HCT116 (cell line): ENCODE data around the gene ERLIN1. TPM values are rescaled to one million over a fixed set of nuclear protein-coding genes. Genes with fewer than 3 reads are reported as not detected.

ENCODE experiments used
- ATAC-seq: fragments of 200-7000 bp; cut with Tn5 transposase; 2 replicates; pipeline ENCODE4 v1.9.1; 2020; ENCODE audit warnings: mild to moderate bottlenecking, moderate library complexity
- BruUV-seq: library from RNA; stranded (reverse); fragments of 400-500 nt; replicated peaks from 2 replicates; lab custom pipeline; 2021; lab: Mats Ljungman, UMichigan
- CTCF ChIA-PET: fragments of 300-600 bp; sonication (Branson Sonifier 250); formaldehyde crosslinking; loops from one replicate; lab custom pipeline; 2021; ENCODE audit warnings: antibody characterized with exemption; lab: Charles Lee
- POLR2A ChIA-PET: fragments of 300-600, 350-600 bp; sonication (Branson Sonifier 250); formaldehyde crosslinking; loops from one replicate; lab custom pipeline; 2021; ENCODE audit warnings: antibody characterized with exemption; lab: Charles Lee
- RAD21 ChIA-PET, 2 experiments: fragments of 300-600 bp; sonication (Branson Sonifier 250); formaldehyde crosslinking; loops; one replicate each; lab custom pipeline; 2023; ENCODE audit warnings: low total read pairs in 2 of 2; ENCODE audit not compliant: uncharacterized antibody in 2 of 2, unreplicated experiment in 2 of 2, low non-redundant PET in 1 of 2; lab: Charles Lee
- DNase-seq: peaks from one replicate; pipeline ENCODE4 v3.0.0-alpha.2; 2010; ENCODE audit warnings: low read depth, low spot score
- H2AFZ ChIP-seq: fragments of 200-600 bp; shearing (Covaris generic), sonication (generic); 2 replicates; pipeline ENCODE4 v1.6.1; 2017; ENCODE audit warnings: low read depth, mixed run types, mixed read lengths, antibody characterized with exemption, low read length; ENCODE audit not compliant: poor library complexity, severe bottlenecking
- H3K27ac ChIP-seq: 2 replicates; pipeline ENCODE4 v1.5.1; 2012; ENCODE audit warnings: low read depth, low read length
- H3K27me3 ChIP-seq: fragments of 200-600 bp; sonication (generic); 2 replicates; pipeline ENCODE4 v1.6.1; 2016; ENCODE audit warnings: mixed run types, low read length, mixed read lengths; ENCODE audit not compliant: insufficient read depth
- H3K36me3 ChIP-seq, 2 experiments: fragments of 200-500 bp in 1 of 2; fragments of 200-600 bp in 1 of 2; sonication (Bioruptor generic) in 1 of 2; sonication (generic) in 1 of 2; 2 replicates each; pipeline versions ENCODE4 v1.5.1 to v1.6.1; 2014 to 2016; ENCODE audit warnings: low read length in 2 of 2, inconsistent platforms in 1 of 2, mixed read lengths in 1 of 2, mixed run types in 1 of 2; ENCODE audit not compliant: insufficient read depth in 2 of 2, control insufficient read depth in 1 of 2
- H3K4me1 ChIP-seq, 2 experiments: fragments of 200-600 bp in 1 of 2; sonication (generic) in 1 of 2; 2 replicates each; pipeline versions ENCODE4 v1.5.1 to v1.6.1; 2012 to 2017; ENCODE audit warnings: low read length in 2 of 2, inconsistent platforms in 1 of 2, mild to moderate bottlenecking in 1 of 2, mixed read lengths in 1 of 2, mixed run types in 1 of 2, moderate library complexity in 1 of 2; ENCODE audit not compliant: insufficient read depth in 2 of 2, control insufficient read depth in 1 of 2
- H3K4me2 ChIP-seq: fragments of 200-600 bp; sonication (generic); 2 replicates; pipeline ENCODE4 v1.6.1; 2017; ENCODE audit warnings: mixed run types, low read length, mixed read lengths
- H3K4me3 ChIP-seq, 2 experiments: fragments of 200-600 bp in 1 of 2; sonication (generic) in 1 of 2; replicated peaks in 1 of 2; 2 replicates each; pipeline ENCODE4 v1.5.1; 2011 to 2016; ENCODE audit warnings: low read length in 2 of 2, control low read depth in 1 of 2, low read depth in 1 of 2, mild to moderate bottlenecking in 1 of 2, mixed read lengths in 1 of 2, mixed run types in 1 of 2
- H3K79me2 ChIP-seq: fragments of 200-600 bp; sonication (generic); 2 replicates; pipeline ENCODE4 v1.6.1; 2017; ENCODE audit warnings: mild to moderate bottlenecking, mixed run types, low read length, moderate library complexity, mixed read lengths; ENCODE audit not compliant: insufficient read depth
- H3K9ac ChIP-seq: fragments of 200-600 bp; sonication (generic); 2 replicates; pipeline ENCODE4 v1.6.1; 2016; ENCODE audit warnings: low read length, mixed read lengths
- H3K9me2 ChIP-seq: fragments of 200-600 bp; sonication (generic), shearing (Covaris generic); 2 replicates; pipeline ENCODE4 v1.6.1; 2017; ENCODE audit warnings: mixed run types, mild to moderate bottlenecking, moderate library complexity; ENCODE audit not compliant: insufficient read depth
- H3K9me3 ChIP-seq, 2 experiments: fragments of 200-500 bp in 1 of 2; fragments of 200-600 bp in 1 of 2; sonication (Bioruptor generic) in 1 of 2; sonication (generic) in 1 of 2; 2 replicates each; pipeline ENCODE4 v1.6.1; 2014 to 2017; ENCODE audit warnings: low read length in 2 of 2, mixed read lengths in 2 of 2, inconsistent platforms in 1 of 2, low read depth in 1 of 2, mild to moderate bottlenecking in 1 of 2, mixed run types in 1 of 2, moderate library complexity in 1 of 2; ENCODE audit not compliant: control insufficient read depth in 1 of 2, insufficient read depth in 1 of 2
- H4K20me1 ChIP-seq: fragments of 200-600 bp; sonication (generic), shearing (Covaris generic); 2 replicates; pipeline ENCODE4 v1.6.1; 2017; ENCODE audit warnings: mixed run types, mild to moderate bottlenecking, moderate library complexity; ENCODE audit not compliant: insufficient read depth
- CBX3 ChIP-seq: IDR thresholded peaks from 2 replicates; pipeline ENCODE4 v1.6.1; 2012; ENCODE audit warnings: low read depth
- CTCF ChIP-seq, 3 experiments: fragments of 200-600 bp in 1 of 3; sonication (generic) in 1 of 3; IDR thresholded peaks in 2 of 3; conservative IDR thresholded peaks in 1 of 3; 2 replicates each; pipeline ENCODE4 v1.5.1; 2012 to 2017; ENCODE audit warnings: low read depth in 2 of 3, low read length in 2 of 3, antibody characterized with exemption in 1 of 3, borderline replicate concordance in 1 of 3, control low read depth in 1 of 3, mild to moderate bottlenecking in 1 of 3, mixed read lengths in 1 of 3, mixed run types in 1 of 3, moderate library complexity in 1 of 3; ENCODE audit not compliant: insufficient read depth in 1 of 3
- EGR1 ChIP-seq: IDR thresholded peaks from 2 replicates; pipeline ENCODE4 v1.6.1; 2012; ENCODE audit warnings: low read depth
- EZH2phosphoT487 ChIP-seq: fragments of 200-600 bp; IDR thresholded peaks from 2 replicates; pipeline ENCODE4 v1.6.1; 2018; ENCODE audit warnings: antibody characterized with exemption, borderline replicate concordance
- JUND ChIP-seq: IDR thresholded peaks from 2 replicates; pipeline ENCODE4 v1.6.1; 2012
- MAX ChIP-seq: IDR thresholded peaks from 2 replicates; pipeline ENCODE4 v1.6.1; 2012
- POLR2A ChIP-seq: IDR thresholded peaks from 2 replicates; pipeline ENCODE4 v1.7.0; 2011; ENCODE audit warnings: borderline replicate concordance; ENCODE audit not compliant: insufficient read depth, insufficient read length; ENCODE audit errors: extremely low read depth
- POLR2AphosphoS5 ChIP-seq: IDR thresholded peaks from 2 replicates; pipeline ENCODE4 v1.6.1; 2011; ENCODE audit warnings: mild to moderate bottlenecking, low read depth, low read length, moderate library complexity
- RAD21 ChIP-seq: IDR thresholded peaks from 2 replicates; pipeline ENCODE4 v1.6.1; 2012; ENCODE audit warnings: low read depth, mild to moderate bottlenecking
- SIN3A ChIP-seq: IDR thresholded peaks from 2 replicates; pipeline ENCODE4 v1.6.1; 2012; ENCODE audit warnings: low read depth
- SRF ChIP-seq: IDR thresholded peaks from 2 replicates; pipeline ENCODE4 v1.6.1; 2012; ENCODE audit warnings: low read depth
- intact Hi-C: fragments of 100-400 bp; cut with micrococcal nuclease; formaldehyde crosslinking; loops from 2 replicates; pipeline ENCODE4 v1.10.0; 2022
- total RNA-seq: library from RNA; stranded (reverse); gene quantifications from one replicate; pipeline ENCODE4 v1.2.1, GENCODE V29; 2021; ENCODE audit not compliant: unreplicated experiment
- TF ChIP-seq, protein P1 (sequence below): IDR thresholded peaks from 2 replicates; pipeline ENCODE4 v1.6.1; 2012; ENCODE audit warnings: low read depth
- TF ChIP-seq, protein P2 (sequence below): IDR thresholded peaks from 2 replicates; pipeline ENCODE4 v1.6.1; 2012

ERLIN1 gene
- total RNA-seq, 1 experiment from 2014 or later, result 64.5 TPM

GRCh38 chr10:100109670-100110069, 76.2 kb downstream of the ERLIN1 start (continued):
- TF ChIP-seq, protein P1, sequence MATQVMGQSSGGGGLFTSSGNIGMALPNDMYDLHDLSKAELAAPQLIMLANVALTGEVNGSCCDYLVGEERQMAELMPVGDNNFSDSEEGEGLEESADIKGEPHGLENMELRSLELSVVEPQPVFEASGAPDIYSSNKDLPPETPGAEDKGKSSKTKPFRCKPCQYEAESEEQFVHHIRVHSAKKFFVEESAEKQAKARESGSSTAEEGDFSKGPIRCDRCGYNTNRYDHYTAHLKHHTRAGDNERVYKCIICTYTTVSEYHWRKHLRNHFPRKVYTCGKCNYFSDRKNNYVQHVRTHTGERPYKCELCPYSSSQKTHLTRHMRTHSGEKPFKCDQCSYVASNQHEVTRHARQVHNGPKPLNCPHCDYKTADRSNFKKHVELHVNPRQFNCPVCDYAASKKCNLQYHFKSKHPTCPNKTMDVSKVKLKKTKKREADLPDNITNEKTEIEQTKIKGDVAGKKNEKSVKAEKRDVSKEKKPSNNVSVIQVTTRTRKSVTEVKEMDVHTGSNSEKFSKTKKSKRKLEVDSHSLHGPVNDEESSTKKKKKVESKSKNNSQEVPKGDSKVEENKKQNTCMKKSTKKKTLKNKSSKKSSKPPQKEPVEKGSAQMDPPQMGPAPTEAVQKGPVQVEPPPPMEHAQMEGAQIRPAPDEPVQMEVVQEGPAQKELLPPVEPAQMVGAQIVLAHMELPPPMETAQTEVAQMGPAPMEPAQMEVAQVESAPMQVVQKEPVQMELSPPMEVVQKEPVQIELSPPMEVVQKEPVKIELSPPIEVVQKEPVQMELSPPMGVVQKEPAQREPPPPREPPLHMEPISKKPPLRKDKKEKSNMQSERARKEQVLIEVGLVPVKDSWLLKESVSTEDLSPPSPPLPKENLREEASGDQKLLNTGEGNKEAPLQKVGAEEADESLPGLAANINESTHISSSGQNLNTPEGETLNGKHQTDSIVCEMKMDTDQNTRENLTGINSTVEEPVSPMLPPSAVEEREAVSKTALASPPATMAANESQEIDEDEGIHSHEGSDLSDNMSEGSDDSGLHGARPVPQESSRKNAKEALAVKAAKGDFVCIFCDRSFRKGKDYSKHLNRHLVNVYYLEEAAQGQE, result no peak
- TF ChIP-seq, all 23 proteins: peak for 6

GRCh38 chr10:100106865-100107264, 79.0 kb downstream of the ERLIN1 start:
- no peaks in the 10 kb centered on the region for H3K79me2 ChIP-seq
- H3K27me3 ChIP-seq, result no peaks in the 10 kb centered on the region
- BruUV-seq, result no TSS peak
- H3K27ac ChIP-seq, result no peak overlapping the region
- CTCF ChIA-PET, result interaction anchor here (0.8 kb wide), 1 partner anchor 411 kb away, joined by 3 read pairs; no protein-coding TSS in a partner anchor
- H3K4me2 ChIP-seq, result no peak overlapping the region
- RAD21 ChIA-PET, result no interaction called here
- ATAC-seq, result no peak
- no peak overlapping the region for H2AFZ ChIP-seq
- intact Hi-C loops, result no loop called here
- H4K20me1 ChIP-seq, result no peaks in the 10 kb centered on the region
- no peak overlapping the region for H3K9ac ChIP-seq
- H3K9me2 ChIP-seq, result no peaks in the 10 kb centered on the region
- peaks cover 6 to 19% of the 10 kb centered on the region in 2 experiments; a peak in 3 of 4 replicates for H3K4me1 ChIP-seq
- 0 out of 4 replicates have a peak, but pooled peaks cover 0 to 3% of the 10 kb centered on the region in 2 experiments for H3K9me3 ChIP-seq
- POLR2A ChIA-PET, result no interaction called here
- TF ChIP-seq EGR1 (no peak), EZH2phosphoT487 (no peak), CBX3 (no peak), MAX (no peak), POLR2A (no peak), RAD21 (no peak), SIN3A (no peak), CTCF (IDR thresholded peaks at IDR 0.05 in 2 of 3, conservative IDR thresholded peaks at IDR 0.05 in 1 of 3; ENCODE audit: borderline replicate concordance in 1 of 3, insufficient read depth in 1 of 3, low read depth in 2 of 3, low read length in 2 of 3) (no peak), JUND (no peak), SRF (no peak), POLR2AphosphoS5 (no peak)
- TF ChIP-seq, protein P1, result no peak
- TF ChIP-seq, protein P2, sequence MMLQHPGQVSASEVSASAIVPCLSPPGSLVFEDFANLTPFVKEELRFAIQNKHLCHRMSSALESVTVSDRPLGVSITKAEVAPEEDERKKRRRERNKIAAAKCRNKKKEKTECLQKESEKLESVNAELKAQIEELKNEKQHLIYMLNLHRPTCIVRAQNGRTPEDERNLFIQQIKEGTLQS, result no peak
- TF ChIP-seq, all 23 proteins: peak for 0
- no peak for DNase-seq
- H3K4me3 ChIP-seq, result no peak overlapping the region
- H3K36me3 ChIP-seq, result no peaks in the 10 kb centered on the region
